GM19025 (cell line): ENCODE measurements around the gene ANKRD13A.
A peak's percentile ranks its signal among the peaks of the same experiment; 100 is the strongest.
"Not testable (repeated sequence)": the region's sequence is repeated elsewhere in the genome, so short reads cannot be mapped to it uniquely, and the experiment has no call there.

Source experiments
- ATAC-seq: cut with Tn5 transposase; IDR thresholded peaks from one replicate; pipeline ENCODE4 v1.9.1; 2021; ENCODE audit warnings: mild to moderate bottlenecking, low read depth, moderate library complexity; ENCODE audit not compliant: unreplicated experiment

The ANKRD13A gene

DNA sequence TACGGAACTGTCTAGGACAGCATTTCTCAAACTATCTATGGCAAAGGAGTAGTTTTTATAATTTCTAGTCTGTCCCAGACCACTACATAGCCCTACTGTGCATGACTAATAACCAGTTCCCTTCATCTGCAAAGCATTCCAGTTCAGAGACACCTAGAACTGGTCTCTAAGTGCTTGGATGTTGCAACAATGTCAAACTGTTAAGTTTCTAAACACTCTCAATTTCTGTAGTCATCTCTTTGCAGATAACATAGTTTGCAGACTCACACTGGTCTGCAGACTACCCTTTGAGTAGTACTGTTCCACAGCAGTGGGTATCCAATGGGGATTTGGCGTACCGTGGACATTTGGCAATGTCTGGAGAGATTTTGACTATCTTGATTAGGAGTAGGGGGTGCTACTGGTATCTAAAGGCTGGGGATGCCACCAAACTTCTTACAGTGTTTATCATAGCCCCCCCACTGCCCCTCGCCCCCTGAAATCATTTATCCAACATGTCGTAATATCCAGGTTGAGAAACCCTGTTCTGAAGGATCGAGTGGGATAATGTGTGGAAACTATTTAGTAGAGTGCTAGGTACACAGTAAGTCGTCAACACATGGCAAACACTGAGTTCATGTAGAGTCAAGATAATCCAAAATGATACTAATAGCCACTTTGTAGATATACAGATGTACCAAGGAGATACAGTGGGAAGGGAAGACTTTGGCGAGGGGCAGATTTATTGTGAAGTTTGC is 47.4 kb downstream of the ANKRD13A start:
- ATAC-seq = no peak

DNA sequence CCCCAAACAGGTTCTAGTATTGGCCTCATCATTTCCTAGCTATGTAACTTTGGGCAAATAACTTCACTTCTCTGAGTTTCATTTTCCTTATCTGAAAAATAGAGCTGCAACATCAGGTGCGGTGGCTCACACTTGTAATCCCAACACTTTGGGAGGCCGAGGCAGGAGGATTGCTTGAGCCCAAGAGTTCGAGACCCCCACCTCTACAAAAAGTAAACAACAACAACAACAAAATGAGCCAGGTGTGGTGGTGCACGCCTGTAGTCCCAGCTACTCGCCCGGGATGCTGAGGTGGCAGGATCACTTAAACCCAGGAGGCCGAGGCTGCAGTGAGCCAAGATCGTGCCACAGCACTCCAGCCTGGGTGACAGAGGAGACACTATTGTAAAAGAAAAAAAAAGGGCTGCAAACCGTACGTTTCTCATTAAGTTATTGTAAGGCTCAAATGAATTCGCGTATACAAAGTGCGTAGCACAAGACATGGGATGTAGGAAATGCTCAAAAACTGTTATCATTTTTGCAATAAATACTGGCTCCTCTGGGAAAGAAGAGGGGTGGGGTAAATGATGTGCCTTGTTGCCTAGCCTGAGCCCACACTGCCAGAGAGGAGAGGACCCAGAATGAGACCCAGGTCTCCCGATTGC is 48.2 kb downstream of the ANKRD13A start:
- no peak for ATAC-seq

DNA sequence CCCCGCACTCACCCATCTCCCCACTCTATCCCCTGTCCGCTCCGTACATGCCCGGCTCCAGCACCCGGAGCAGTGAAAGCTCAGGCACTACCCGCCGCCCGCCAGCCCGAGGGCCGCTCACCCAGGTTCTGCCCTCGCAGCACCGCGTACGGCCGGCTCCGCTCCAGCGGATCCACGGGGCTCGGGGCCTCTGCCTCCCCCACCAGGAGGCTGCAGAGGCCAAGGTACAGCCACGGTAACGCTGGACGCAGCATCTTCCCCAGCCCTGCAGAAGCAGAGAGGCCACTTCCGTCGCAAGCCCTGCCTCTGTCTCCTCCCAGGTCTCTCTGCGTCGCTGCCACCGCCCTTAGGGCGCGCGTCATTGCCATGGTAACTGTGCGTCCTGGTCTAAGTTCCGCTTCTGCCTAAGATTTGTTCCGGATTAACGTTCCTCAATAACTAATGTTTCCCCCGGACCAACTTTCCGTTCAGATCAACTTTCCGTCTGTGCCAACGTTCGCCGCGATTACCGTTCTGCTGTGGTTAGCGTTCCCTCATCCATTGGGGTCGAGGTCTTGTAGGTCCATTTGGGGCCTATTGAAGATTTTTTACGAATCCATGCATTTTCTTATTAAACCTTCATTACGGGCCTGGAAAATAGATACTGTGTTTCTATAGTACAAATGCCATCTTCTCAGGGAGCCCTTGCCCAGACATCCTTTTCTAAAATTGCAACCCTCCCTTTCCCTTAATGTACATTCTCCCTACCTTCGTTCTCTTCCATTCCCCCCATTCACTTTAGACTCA is 49.2 kb downstream of the ANKRD13A start, which contains the start of gene C12orf76:
Gene C12orf76, minus strand, starts transcription at position 281 of the 786 bp plus-strand sequence. Its CDS starts 27 bp downstream, at position 254.
- peak; percentile 100 for ATAC-seq

DNA sequence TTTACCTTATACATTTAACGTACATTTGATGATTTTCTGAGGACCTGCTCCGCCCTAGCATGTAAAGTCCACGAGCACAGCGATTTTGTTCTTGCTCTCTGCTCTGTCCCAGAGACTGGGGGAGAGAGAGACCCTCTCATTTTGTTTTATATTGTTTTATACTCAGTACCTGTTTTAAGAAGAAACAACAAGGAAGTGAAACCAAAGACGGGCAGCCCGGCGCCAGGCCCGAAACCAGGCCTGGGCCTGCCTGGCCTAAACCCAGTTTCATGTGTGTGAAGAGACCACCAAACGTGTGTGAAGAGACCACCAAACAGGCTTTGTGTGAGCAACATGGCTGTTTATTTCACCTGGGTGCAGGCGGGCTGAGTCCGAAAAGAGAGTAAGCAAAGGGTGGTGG is 49.8 kb downstream of the ANKRD13A start:
- not testable (repeated sequence) for ATAC-seq

DNA sequence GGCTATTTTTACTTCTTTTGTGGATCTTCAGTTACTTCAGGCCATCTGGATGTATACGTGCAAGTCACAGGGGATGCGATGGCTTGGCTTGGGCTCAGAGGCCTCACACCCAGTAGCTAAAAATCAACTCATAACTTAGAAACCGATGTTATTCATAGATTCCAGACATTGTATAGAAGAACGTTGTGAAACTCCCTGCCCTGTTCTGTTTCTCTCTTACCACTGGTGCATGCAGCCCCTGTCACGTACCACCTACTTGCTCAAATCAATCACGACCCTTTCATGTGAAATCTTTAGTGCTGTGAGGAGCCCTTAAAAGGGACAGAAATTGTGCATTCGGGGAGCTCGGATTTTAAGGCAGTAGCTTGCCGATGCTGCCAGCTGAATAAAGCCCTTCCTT is 50.4 kb downstream of the ANKRD13A start:
- ATAC-seq = not testable (repeated sequence)

DNA sequence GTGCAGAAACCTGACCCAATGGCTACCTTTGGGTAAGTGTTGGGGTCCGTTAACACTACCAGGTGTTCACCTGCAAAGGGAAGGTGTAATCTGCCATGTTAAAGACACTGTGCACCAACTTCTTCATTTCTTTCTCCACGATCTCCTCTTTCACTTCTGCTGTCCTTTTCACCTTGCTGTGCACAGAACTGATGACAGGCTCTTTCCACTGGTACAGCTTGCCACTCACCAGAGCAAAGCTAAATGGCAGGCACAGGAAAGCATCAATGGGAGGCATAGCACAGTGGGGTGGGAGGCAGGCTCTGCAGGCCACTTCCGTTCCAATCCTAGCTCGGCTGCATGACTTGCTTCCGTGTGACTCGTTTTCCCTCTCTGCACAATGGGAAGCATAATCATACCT is 51.7 kb downstream of the ANKRD13A start:
- no peak for ATAC-seq

DNA sequence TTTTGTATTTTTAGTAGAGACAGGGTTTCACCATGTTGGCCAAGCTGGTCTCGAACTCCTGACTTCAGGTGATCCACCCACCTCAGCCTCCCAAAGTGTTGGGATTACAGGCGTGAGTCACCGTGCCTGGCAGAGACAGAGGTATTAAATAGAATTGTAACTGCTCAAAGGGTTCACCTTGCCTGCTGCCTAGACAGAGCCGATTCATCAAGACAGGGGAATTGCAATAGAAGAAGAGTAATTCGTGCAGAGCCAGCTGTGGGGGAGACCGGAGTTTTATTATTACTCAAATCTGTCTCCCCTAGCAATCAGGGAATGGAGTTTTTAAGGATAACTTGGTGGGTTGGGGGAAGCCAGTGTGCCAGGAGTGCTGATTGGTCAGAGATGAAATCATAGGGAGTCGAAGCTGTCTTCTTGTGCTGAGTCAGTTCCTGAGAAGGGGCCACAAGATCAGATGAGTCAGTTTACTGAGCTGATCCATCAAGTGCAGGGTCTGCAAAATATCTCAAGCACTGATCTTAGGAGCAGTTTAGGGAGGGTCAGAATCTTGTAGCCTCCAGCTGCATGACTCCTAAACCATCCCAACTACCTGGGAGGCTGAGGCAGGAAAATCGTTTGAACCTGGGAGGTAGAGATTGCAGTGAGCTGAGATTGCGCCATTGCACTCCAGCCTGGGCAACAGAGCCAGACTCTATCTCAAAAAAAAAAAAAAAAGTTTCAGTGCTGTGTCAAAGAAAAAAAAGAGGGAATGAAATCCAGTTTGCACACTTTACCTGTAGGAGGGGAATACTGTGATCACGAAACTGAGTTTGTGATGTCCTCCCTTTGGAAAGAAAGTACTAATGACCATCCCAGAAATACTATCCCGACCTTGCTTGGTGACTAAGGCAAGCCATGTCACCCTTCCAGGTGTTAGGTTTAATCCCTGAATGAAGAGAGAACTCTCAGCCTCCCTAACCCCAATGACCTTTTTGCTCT is 56.4 kb downstream of the ANKRD13A start:
- not testable (repeated sequence) for ATAC-seq

DNA sequence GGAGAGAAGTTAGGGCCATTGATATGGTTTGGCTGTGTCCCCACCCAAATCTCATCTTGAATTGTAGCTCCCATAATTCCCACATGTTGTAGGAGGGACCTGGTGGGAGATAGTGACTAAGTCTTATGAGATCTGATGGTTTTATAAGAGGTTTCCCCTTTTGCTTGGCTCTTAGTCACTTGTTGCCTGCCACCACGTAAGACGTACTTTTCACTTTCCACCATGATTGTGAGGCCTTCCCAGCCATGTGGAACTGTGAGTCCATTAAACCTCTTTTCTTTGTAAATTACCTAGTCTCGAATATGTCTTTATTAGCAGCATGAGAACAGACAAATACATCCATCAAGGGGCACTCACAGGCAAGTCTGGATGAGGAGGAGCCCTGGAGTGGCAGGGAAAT is 57.4 kb downstream of the ANKRD13A start:
- not testable (repeated sequence) for ATAC-seq

DNA sequence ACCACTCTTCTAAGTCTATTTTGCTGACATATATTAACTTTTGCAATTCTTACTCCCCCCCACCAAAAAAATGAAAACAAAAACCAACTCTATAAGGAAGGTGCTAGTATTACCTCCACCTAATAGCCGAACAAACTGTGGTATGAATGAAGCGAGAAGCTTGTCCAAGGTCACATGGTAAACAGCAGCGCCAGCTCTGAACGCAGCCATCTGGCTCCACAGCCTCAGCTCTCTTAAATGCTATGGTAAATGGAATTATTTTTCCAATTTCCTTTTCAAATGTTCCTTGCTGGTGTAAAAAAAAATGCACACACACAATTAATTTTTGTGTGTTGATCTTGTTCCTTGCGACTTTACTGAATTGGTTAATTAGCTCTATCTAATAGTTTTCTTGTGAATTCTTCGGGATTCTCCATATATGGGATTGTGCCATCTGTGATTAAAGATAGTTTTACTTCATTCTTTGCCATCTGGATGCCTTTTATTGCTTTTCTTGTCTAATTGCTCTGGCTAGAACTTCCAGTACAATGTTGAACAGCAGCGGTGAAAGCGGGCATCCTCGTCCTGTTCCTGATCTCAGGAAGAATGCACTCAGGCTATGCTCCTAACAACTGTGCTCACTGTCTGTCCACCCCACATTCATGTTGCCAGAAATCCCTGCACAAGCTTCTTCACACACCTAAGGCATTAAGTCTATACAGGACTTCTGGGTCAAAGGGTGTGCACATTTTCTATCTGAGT is 59.8 kb downstream of the ANKRD13A start:
- ATAC-seq = no peak

DNA sequence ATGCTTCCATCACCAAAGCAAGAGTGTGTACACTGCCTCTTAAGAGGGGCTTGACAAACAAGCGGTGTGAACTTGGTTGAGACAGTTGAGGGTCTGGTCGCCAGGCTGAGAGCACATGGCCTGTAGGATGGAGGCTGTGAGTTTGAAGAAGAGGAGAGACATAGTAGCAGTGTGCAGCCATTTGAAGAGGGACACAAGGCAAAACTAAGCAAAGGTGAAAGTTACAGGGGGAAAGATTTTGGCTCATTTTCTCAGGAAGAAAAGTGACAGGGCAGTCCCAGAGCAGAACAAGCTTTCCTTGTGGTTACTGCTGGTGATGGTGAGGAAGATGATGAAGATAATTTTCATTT is 60.4 kb downstream of the ANKRD13A start:
- ATAC-seq = no peak

DNA sequence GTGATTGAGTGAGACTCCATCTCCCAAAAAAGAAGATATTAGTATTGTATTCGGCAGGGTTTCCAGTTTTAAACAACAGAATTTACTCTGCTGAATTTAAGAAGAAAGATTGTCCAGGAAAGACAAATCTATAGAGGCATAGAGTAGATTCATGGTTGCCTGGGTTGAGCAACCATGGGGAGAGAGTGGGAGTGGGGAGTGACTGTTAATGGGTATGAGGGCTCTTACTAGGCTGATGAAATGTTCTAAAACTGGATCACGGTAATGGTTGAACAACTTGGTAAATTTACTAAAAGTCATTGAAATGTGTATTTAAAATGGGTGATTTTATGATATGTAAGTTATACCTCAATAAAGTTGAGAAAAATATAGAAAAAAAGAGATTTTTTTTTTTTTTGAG is 63.0 kb downstream of the ANKRD13A start:
- no peak for ATAC-seq

DNA sequence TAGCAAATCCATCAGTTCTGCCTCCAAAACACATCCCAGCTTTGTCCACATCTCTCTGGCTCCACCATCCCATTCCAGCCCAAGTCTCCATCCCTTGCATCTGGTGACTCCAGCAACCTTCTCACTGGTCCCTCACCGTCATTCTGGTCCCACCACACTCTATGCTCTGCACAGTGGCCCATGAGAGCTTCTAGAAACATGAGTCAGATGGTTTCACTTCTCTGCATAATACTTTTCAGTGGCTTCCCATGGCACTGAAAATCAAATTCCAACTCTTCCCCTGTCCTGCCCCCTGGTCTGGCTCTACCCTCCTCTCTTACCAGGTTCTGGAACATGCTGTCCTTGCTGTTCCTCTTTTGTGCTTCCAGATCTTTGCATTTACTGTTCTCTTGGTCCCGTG is 66.3 kb downstream of the ANKRD13A start:
- ATAC-seq = no peak

DNA sequence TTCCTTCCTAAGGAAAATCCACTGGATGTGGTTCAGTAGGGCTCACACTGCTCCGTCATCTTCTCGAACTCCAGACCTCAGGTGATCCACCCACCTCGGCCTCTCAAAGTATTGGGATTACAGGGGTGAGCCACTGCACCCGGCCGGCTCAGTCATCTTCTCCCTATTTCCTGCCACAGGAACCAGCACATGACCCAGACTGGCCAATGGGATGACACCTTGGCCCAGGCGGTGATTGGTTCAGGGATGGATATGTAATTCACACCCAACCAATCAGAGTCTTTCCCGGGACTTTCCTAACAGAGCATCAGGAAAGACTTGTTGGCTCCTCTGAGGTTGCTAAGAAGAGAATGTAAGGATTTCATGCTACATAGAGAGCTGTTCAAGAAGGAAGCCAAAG is 68.3 kb downstream of the ANKRD13A start:
- no peak for ATAC-seq

DNA sequence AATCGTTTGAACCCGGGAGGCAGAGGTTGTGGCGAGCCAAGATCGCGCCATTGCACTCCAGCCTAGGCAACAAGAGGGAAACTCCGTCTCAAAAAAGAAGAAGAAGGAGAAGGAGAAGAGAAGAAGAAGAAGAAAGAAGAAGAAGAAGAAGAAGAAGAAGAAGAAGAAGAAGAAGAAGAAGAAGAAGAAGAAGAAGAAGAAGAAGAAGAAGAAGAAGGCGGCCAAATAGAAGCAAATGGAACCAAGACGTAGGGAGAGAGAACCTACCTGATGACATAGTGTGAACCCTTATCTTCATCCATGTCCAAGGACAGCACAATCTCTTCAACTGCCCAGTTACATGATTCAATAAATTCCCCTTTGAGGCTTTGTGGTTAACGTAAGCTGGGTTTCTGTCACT is 68.9 kb downstream of the ANKRD13A start:
- ATAC-seq = not testable (repeated sequence)

DNA sequence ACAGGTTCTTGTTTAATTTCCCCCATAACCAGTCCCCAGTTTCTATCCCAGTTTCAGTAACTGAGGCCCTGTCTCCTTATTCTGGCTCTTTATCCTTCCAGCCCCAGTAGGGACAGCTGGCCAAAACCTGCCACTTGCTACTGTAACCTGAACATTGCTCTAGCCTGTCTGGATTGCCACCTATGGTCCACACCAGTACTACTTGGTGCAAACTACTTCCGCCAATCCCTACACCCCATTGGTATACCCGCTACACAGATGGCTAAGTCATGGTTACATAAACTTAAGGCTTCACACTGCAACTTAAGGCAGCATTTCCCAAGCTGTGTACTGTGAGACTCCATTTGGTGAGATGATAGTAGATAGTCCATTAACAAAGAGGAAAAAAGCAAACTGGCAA is 69.4 kb downstream of the ANKRD13A start:
- no peak for ATAC-seq

DNA sequence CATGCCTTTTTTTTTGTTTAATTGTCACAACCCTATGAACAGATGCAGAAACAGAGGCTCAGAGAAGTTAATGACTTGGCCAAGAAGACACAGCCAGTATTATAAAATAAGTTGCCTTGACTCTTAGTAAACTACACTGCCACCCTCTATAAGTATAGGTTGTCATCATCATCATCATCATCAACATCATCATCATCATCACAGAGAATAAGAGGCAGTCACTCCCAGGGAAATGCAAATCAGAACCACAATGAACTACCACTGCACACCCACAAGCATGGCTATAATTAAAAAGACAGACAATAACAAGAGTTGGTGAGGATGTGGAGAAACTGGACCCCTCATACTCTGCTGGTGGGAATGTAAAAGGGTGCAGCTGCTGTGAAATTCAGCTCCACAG is 72.3 kb downstream of the ANKRD13A start:
- ATAC-seq = no peak

DNA sequence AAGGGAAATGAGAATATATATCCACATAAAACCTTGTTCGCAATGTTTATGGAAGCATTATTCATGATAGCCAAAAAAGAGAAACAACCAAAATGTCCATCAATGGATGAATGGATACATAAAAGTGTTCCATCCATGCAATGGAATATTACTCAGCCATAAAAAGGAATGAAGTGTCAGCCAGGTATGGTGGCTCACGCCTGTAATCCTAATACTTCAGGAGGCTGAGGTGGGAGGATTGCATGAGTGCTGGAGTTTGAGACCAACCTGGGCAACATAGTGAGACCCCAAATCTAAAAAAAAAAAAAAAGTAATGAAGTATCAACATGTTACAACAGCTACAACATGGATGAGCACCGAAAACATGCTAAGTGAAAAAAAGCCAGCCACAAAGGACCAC is 72.7 kb downstream of the ANKRD13A start:
- no peak for ATAC-seq

DNA sequence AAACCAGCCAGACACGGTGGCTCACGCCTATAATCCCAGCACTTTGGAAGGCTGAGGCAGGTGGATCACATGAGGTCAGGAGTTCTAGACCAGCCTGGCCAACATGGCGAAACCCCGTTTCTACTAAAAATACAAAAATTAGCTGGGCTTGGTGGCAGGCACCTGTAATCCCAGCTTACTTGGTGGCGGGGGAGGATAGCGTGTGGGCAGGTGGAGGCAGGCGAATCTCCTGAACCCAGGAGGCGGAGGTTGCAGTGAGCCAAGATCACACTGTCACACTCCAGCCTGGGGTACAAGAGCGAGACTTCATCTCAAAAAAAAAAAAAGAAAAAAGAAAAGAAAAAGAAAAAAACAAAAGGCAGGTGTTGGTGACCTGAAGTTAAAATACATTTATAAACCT is 73.4 kb downstream of the ANKRD13A start:
- ATAC-seq = not testable (repeated sequence)

DNA sequence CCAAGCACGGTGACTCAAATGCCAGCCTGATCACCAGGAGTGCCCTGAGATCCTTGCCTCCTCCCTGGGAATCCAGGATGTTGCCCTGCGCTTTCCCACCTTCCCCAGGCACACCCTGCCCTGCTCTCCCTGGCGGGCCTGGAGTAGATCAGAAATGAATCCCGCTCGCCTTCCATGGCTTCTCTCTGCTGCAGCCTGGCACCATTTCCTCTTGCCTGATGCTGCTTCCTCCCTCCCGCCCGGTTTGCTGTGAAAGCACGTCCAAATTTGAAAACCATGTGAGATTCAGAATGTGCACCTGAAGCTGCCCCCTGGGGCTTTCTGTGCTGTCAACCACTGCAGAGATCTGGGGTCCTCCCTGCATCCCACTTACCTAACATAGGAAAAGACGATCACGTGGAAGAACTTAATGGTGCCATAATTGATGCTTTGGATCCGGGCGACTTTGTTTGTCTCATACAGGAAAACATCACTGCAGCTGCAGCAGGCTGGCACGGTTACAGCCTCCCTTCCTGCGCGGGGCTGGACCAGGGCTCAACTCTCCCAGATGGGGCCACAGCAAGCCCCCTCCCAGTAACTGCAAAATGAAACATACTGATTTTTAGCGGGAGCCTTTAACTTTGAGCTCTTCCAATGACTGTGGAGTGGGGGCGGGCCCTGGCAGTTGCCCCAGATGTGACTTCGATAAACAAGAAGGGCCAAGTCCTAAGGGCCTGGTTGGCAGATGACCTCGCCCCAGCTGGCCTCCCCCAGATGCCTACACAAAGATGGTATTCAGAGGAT is 74.0 kb downstream of the ANKRD13A start:
- no peak for ATAC-seq
